ENCODE measurements around the gene IL26.

DNA sequence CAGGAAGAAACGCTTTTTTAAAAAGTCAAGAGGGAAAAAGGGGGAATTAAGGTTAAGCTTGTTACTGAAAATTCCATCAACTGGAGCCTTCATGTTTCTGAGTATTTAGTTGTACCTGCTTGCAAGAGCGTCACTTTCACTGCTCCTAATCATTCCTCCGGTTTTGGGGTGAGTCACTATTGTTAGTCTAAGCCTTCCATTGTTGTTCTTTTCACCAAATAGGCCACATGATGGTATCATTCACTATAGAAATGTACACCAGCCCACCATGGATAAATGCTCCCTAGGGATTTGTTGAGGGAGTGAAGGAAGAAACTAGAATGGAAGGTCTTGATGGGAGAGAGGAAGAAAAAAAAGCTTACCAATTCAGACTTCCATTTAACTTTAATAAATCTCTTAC lies 24.8 kb upstream of the IL26 start:
- TF ChIP-seq EZH2 (IDR thresholded peaks at IDR 0.05) (no peak), POLR2AphosphoS5 (IDR thresholded peaks at IDR 0.05; ENCODE audit: borderline replicate concordance, low read depth, low read length) (no peak)
